Astrocyte (in vitro differentiated cells and primary cell): Measurements from ENCODE around the gene RANBP10. TPM values are rescaled to one million over a fixed set of nuclear protein-coding genes. Genes with fewer than 3 reads are reported as not detected.
A peak's percentile ranks its signal among the peaks of the same experiment; 100 is the strongest.

ENCODE experiments used
- DNase-seq: peaks from one replicate; pipeline ENCODE4 v3.0.0-alpha.2; 2010; ENCODE audit warnings: low read depth
- FAIRE-seq: peaks from 2 replicates; lab custom pipeline; 2011; peaks lifted over from hg19 to GRCh38; lab: Jason Lieb, UNC
- H2AFZ ChIP-seq: 2 replicates; pipeline ENCODE4 v1.6.0; 2012; ENCODE audit warnings: low read depth, low read length, inconsistent platforms
- H3K27ac ChIP-seq: 2 replicates; pipeline ENCODE4 v1.5.1; 2011; ENCODE audit warnings: low read depth, low read length, inconsistent platforms
- H3K27me3 ChIP-seq: 2 replicates; pipeline ENCODE4 v1.6.0; 2011; ENCODE audit warnings: low read length, inconsistent platforms; ENCODE audit not compliant: insufficient read depth
- H3K36me3 ChIP-seq: 2 replicates; pipeline ENCODE4 v1.5.1; 2011; ENCODE audit warnings: low read length, inconsistent platforms; ENCODE audit not compliant: insufficient read depth
- H3K4me1 ChIP-seq: 2 replicates; pipeline ENCODE4 v1.5.1; 2011; ENCODE audit warnings: low read length, inconsistent platforms; ENCODE audit not compliant: insufficient read depth
- H3K4me2 ChIP-seq: 2 replicates; pipeline ENCODE4 v1.6.0; 2012; ENCODE audit warnings: low read length, inconsistent platforms
- H3K4me3 ChIP-seq: 2 replicates; pipeline ENCODE4 v1.5.1; 2011; ENCODE audit warnings: low read depth, mild to moderate bottlenecking, low read length, inconsistent platforms; ENCODE audit not compliant: insufficient read depth
- H3K79me2 ChIP-seq: 2 replicates; pipeline ENCODE4 v1.6.0; 2012; ENCODE audit warnings: mild to moderate bottlenecking, low read length, inconsistent platforms; ENCODE audit not compliant: insufficient read depth
- H3K9ac ChIP-seq: 2 replicates; pipeline ENCODE4 v1.6.0; 2012; ENCODE audit warnings: mild to moderate bottlenecking, low read length, inconsistent platforms
- H3K9me3 ChIP-seq: 2 replicates; pipeline ENCODE4 v1.5.1; 2012; ENCODE audit warnings: low read depth, mild to moderate bottlenecking, low read length, inconsistent platforms; ENCODE audit not compliant: insufficient read depth
- H4K20me1 ChIP-seq: 2 replicates; pipeline ENCODE4 v1.6.0; 2012; ENCODE audit warnings: low read length, inconsistent platforms; ENCODE audit not compliant: insufficient read depth
- H3K27ac Mint-ChIP-seq: one replicate; pipeline ENCODE4 v1.8.0; 2021; ENCODE audit warnings: mild to moderate bottlenecking, mixed read lengths; ENCODE audit not compliant: unreplicated experiment
- H3K27me3 Mint-ChIP-seq: one replicate; pipeline ENCODE4 v1.8.0; 2021; ENCODE audit warnings: low read depth, mixed read lengths; ENCODE audit not compliant: unreplicated experiment
- H3K36me3 Mint-ChIP-seq: one replicate; pipeline ENCODE4 v1.8.0; 2021; ENCODE audit warnings: low read depth, mixed read lengths; ENCODE audit not compliant: unreplicated experiment
- H3K4me1 Mint-ChIP-seq: one replicate; pipeline ENCODE4 v1.8.0; 2021; ENCODE audit warnings: low read depth, mixed read lengths; ENCODE audit not compliant: unreplicated experiment
- H3K4me3 Mint-ChIP-seq: one replicate; pipeline ENCODE4 v1.8.0; 2021; ENCODE audit warnings: mild to moderate bottlenecking, moderate library complexity, mixed read lengths; ENCODE audit not compliant: unreplicated experiment
- H3K9me3 Mint-ChIP-seq: one replicate; pipeline ENCODE4 v1.8.0; 2021; ENCODE audit warnings: mild to moderate bottlenecking, mixed read lengths; ENCODE audit not compliant: unreplicated experiment
- CTCF ChIP-seq: IDR thresholded peaks from 2 replicates; pipeline ENCODE4 v1.5.1; 2011; ENCODE audit warnings: low read depth, mild to moderate bottlenecking, inconsistent platforms, low read length, moderate library complexity; ENCODE audit not compliant: insufficient read depth
- EZH2 ChIP-seq: IDR thresholded peaks from 2 replicates; pipeline ENCODE4 v1.6.1; 2012; ENCODE audit warnings: mild to moderate bottlenecking, low read length, inconsistent platforms; ENCODE audit not compliant: insufficient read depth
- total RNA-seq: library from RNA; stranded (reverse); gene quantifications from 2 replicates; pipeline ENCODE4 v1.2.1, GENCODE V29; 2021

RANBP10 gene
- total RNA-seq, 1 donor from 2014 or later: 14.2 TPM

DNA sequence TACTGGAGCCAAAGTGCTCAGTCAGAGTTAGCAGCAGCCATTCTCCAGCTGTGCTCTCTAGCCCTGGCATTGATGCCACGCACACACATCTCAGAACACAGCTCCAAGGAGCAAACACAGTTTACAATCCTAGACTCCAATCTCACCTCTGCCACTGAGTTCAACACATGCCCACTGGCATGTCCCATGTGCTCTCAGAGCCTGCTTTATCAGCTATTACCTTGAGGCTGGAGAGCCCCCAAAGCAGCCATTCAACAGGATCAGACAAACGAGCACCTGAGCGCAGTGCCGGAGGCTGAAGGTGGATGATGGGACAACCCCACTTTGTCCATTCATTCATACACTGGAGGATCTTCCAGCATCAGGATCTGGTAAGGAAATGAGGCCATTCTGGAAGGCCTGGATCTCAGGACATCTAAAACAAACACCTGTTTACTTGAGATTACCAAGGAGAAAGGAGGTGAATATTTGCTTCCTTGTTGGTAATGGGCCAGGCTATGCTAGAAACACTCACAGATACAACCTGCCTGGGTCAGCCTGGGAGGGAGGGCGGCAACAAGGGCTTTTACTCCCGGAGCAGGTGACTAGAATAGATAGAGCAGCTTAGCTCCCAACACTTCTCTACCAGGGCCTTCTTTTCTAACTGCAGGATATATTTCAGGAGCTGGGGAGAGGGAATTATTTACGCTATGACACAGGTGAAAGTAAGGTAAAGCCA, 25.4 kb downstream of the RANBP10 start:
- TF ChIP-seq CTCF: no peak
- TF ChIP-seq EZH2: no peak
- Histone ChIP-seq H3K27me3 (no peaks in the 10 kb centered on the region), H3K79me2 (peaks cover 37% of the 10 kb centered on the region), H3K9ac (no peak overlapping the region), H3K36me3 (no peaks in the 10 kb centered on the region), H4K20me1 (peaks cover 33% of the 10 kb centered on the region), H3K4me3 (no peak overlapping the region), H2AFZ (no peak overlapping the region), H3K27ac (no peak overlapping the region), H3K4me2 (no peak overlapping the region), H3K4me1 (no peaks in the 10 kb centered on the region), H3K9me3 (no peaks in the 10 kb centered on the region)
- FAIRE-seq (no peak), DNase-seq (no peak)
- Mint-ChIP-seq H3K4me1 (peaks cover 5% of the 10 kb centered on the region), H3K27me3 (no peaks in the 10 kb centered on the region), H3K36me3 (peaks cover 4% of the 10 kb centered on the region), H3K4me3 (no peak overlapping the region), H3K27ac (no peak overlapping the region), H3K9me3 (no peaks in the 10 kb centered on the region)

- peaks cover 5% of the 10 kb centered on the region for H3K4me1 Mint-ChIP-seq
- no peaks in the 10 kb centered on the region for H3K9me3 ChIP-seq
- FAIRE-seq: no peak
- H4K20me1 ChIP-seq: peaks cover 45% of the 10 kb centered on the region
- DNase-seq: no peak
- H3K79me2 ChIP-seq: peaks cover 40% of the 10 kb centered on the region
- peak overlapping the region; percentile 4 for H3K27ac Mint-ChIP-seq
- no peaks in the 10 kb centered on the region for H3K27me3 Mint-ChIP-seq
- H3K4me3 ChIP-seq: no peak overlapping the region
- H3K9ac ChIP-seq: no peak overlapping the region
- H3K4me3 Mint-ChIP-seq: no peak overlapping the region
- no peaks in the 10 kb centered on the region for H3K36me3 ChIP-seq
- no peaks in the 10 kb centered on the region for H3K9me3 Mint-ChIP-seq
- H2AFZ ChIP-seq: no peak overlapping the region
- H3K4me1 ChIP-seq: no peaks in the 10 kb centered on the region
- no peak overlapping the region for H3K4me2 ChIP-seq
- H3K36me3 Mint-ChIP-seq: peaks cover 4% of the 10 kb centered on the region
- TF ChIP-seq EZH2: no peak
- no peak for TF ChIP-seq CTCF
- no peak overlapping the region for H3K27ac ChIP-seq
- no peaks in the 10 kb centered on the region for H3K27me3 ChIP-seq
These were observed 26.9 kb downstream of the RANBP10 start for GRCh38 chr16:67779256-67780014.
